Daoy (cell line): ENCODE results near the gene BAIAP2L1. TPM values are rescaled to one million over a fixed set of nuclear protein-coding genes. Genes with fewer than 3 reads are reported as not detected.

Experiments
- total RNA-seq: library from RNA; depleted of rRNA; stranded (reverse); fragments of >200 nt; shearing (Covaris generic); gene quantifications from 2 replicates; pipeline ENCODE4 v1.2.3, GENCODE V29; 2014; rRNA removed

BAIAP2L1 gene
- total RNA-seq, 1 experiment from 2014 or later, result 14.3 TPM

Other genes starting within 250 kb of the BAIAP2L1 start
- not detected in 2 replicates for gene BHLHA15, start 189.7 kb downstream of the BAIAP2L1 start, total RNA-seq
- 5.2 and 33.1 TPM in 2 replicates for gene TECPR1, start 148.9 kb downstream of the BAIAP2L1 start, total RNA-seq
- 9.6 and 14.4 TPM in 2 replicates for gene BRI3, start 119.4 kb downstream of the BAIAP2L1 start, total RNA-seq
- gene NPTX2, start 216.2 kb upstream of the BAIAP2L1 start, total RNA-seq, result 4.5 and 8.0 TPM in 2 replicates